ENCODE results near the gene GIMD1.

The GIMD1 gene

DNA sequence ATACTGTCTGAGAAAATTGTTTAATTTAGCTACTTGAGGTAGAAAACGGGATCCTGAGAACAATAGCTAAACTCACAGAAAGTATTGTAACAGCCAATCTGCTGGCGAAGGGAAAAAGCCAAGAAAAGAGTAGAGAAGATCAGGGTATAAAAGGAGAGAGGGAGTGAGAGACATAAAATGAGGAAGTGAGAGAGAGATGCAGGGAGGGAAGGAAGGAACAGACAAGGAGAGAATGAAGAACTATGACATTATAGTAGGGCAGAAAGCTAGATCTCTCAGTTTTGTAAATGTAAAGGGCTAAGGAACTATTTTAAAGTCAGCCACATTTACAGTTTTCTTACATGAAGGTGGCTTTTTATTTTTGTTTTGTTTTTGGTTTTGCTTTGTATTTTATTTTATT, 1.6 kb upstream of the GIMD1 start:
- intact Hi-C loops (cut with DNase I; ENCODE audit: low total_unique reads): no loop called here
- TF ChIP-seq, protein P1, sequence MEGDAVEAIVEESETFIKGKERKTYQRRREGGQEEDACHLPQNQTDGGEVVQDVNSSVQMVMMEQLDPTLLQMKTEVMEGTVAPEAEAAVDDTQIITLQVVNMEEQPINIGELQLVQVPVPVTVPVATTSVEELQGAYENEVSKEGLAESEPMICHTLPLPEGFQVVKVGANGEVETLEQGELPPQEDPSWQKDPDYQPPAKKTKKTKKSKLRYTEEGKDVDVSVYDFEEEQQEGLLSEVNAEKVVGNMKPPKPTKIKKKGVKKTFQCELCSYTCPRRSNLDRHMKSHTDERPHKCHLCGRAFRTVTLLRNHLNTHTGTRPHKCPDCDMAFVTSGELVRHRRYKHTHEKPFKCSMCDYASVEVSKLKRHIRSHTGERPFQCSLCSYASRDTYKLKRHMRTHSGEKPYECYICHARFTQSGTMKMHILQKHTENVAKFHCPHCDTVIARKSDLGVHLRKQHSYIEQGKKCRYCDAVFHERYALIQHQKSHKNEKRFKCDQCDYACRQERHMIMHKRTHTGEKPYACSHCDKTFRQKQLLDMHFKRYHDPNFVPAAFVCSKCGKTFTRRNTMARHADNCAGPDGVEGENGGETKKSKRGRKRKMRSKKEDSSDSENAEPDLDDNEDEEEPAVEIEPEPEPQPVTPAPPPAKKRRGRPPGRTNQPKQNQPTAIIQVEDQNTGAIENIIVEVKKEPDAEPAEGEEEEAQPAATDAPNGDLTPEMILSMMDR (IDR thresholded peaks at IDR 0.05): no peak
- no peaks in the 10 kb centered on the region for H3K9me3 ChIP-seq
- no peaks in the 10 kb centered on the region for H3K36me3 ChIP-seq
- H3K27me3 ChIP-seq: no peaks in the 10 kb centered on the region
- H3K4me1 ChIP-seq: peaks cover 0 to 13% (median 3%) of the 10 kb centered on the region in 4 donors
- no peak overlapping the region for H3K27ac ChIP-seq
- no peak overlapping the region for H3K4me3 ChIP-seq
- no peak for DNase-seq

DNA sequence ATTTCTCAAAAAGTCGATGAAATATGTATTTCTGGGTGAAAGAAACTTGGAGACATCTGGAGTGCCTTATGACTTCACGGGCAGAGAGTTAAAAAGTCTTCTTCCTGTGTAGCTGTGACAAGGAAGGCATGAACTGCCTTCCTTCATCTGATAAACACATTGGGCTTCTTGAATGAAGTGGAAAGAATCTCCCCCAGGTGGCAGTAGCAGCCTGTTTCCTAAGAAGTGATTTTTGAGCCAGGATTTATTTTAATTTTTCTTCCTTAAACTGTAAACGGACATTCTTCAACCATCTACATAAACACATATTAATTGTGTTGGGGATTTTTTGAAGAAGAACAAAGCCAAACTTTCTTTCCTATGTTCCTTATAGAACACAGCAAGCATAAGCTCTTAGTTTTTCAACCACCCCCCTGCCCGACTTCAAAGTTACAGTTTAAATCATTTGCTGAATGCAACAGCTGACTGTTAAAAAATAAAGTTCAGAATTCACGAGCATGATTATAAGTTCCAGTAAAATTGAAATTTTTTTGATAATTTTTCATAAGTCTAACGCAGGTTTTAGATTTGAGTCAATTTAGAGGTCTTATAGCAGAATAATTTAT, 980 bp upstream of the GIMD1 start:
- Histone ChIP-seq H3K4me3 (no peak overlapping the region), H3K36me3 (no peaks in the 10 kb centered on the region), H3K4me1 (peaks cover 0 to 18% (median 3%) of the 10 kb centered on the region in 4 donors), H3K9me3 (no peaks in the 10 kb centered on the region), H3K27ac (no peak overlapping the region), H3K27me3 (no peaks in the 10 kb centered on the region)
- intact Hi-C loops (cut with DNase I; ENCODE audit: low total_unique reads): loop anchor here (5.0 kb wide), 1 partner anchor 133 kb away; no protein-coding TSS in a partner anchor
- TF ChIP-seq, protein P1 (IDR thresholded peaks at IDR 0.05): peak; percentile 58 to 62
- DNase-seq: no peak

DNA sequence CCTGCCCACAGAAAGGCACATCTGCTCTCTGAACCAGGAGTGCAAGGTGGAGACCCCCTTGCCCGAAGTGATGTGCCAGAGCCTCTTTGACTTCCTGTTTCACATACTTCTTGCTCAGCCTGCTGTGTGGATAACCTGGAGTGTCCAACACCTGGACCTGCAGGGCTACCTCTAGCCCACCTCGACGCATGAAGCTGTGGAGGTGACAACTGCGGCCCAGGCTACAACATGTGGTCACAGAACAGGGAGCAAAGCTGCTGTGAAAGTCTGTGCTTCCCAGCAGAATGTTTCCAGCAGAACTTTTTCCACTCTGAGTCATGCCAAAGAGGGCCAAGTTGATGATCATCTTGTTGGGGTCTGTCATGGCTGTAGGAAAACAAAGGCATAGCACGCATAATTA, 1.5 kb downstream of the GIMD1 start:
- H3K9me3 ChIP-seq: no peaks in the 10 kb centered on the region
- TF ChIP-seq, protein P1 (IDR thresholded peaks at IDR 0.05): no peak
- no peak overlapping the region for H3K27ac ChIP-seq
- intact Hi-C loops (cut with DNase I; ENCODE audit: low total_unique reads): loop anchor here (5.0 kb wide), 1 partner anchor 135 kb away; no protein-coding TSS in a partner anchor
- H3K4me3 ChIP-seq: no peak overlapping the region
- no peak for DNase-seq
- H3K36me3 ChIP-seq: no peaks in the 10 kb centered on the region
- no peaks in the 10 kb centered on the region for H3K27me3 ChIP-seq
- peaks cover 0 to 18% (median 3%) of the 10 kb centered on the region in 4 donors for H3K4me1 ChIP-seq

DNA sequence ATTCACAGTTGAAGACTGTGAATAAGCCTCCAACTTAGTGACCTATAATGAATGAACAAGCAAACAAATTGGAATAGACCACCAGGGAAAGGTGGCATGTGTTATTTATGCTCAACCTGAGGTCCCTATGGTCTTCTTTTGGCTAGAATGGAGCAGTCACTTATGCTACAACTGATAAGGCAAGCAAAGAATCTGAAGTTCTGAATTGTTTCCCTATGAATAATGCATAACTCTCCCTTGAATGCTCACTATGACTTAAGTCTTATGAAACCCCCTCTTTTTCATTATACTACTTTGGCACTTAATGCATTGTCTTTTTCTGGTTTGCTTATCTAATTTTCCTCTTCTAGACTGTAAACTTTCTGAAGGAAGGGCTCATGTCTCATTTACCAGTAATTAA, 2.6 kb downstream of the GIMD1 start:
- Histone ChIP-seq H3K27ac (no peak overlapping the region), H3K36me3 (no peaks in the 10 kb centered on the region), H3K4me3 (no peak overlapping the region), H3K27me3 (no peaks in the 10 kb centered on the region), H3K4me1 (peaks cover 0 to 18% (median 3%) of the 10 kb centered on the region in 4 donors), H3K9me3 (no peaks in the 10 kb centered on the region)
- no peak for DNase-seq
- TF ChIP-seq, protein P1 (IDR thresholded peaks at IDR 0.05): no peak
- intact Hi-C loops (cut with DNase I; ENCODE audit: low total_unique reads): loop anchor here (5.0 kb wide), 1 partner anchor 136 kb away; no protein-coding TSS in a partner anchor

DNA sequence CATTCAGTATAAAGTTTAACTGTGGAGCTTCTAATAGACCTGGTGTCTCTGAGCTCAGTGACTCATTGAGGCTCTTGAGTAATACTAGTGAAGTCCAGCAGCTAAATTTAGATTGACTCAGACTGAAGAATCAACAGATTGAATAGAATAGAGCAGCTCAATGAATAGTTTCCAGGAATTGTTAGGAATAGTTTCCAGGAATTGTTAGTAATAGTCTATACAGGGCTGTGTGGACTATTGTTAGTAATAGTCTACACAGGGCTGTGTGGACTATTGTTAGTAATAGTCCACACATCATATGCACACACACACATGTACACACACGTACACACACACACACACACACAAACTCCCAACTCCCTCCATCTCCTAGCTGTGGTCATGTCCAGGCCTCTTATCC, 3.0 kb downstream of the GIMD1 start:
- H3K9me3 ChIP-seq: no peaks in the 10 kb centered on the region
- DNase-seq: no peak
- TF ChIP-seq, protein P1 (IDR thresholded peaks at IDR 0.05): no peak
- H3K4me3 ChIP-seq: no peak overlapping the region
- no peaks in the 10 kb centered on the region for H3K27me3 ChIP-seq
- H3K27ac ChIP-seq: peak overlapping the region in 1 of 2 donors; percentile 31
- intact Hi-C loops (cut with DNase I; ENCODE audit: low total_unique reads): loop anchor here (5.0 kb wide), 1 partner anchor 137 kb away; no protein-coding TSS in a partner anchor
- H3K4me1 ChIP-seq: peaks cover 0 to 18% (median 3%) of the 10 kb centered on the region in 4 donors
- H3K36me3 ChIP-seq: no peaks in the 10 kb centered on the region

All from tibial artery (tissue), 4 donors.